ENCODE measurements around the gene SRSF3. TPM values are rescaled to one million over a fixed set of nuclear protein-coding genes. Genes with fewer than 3 reads are reported as not detected.

SRSF3 gene
- polyA plus RNA-seq, 2 of the 4 experiments (the other 2 are of a cell fraction): 629 to 652 TPM

DNA sequence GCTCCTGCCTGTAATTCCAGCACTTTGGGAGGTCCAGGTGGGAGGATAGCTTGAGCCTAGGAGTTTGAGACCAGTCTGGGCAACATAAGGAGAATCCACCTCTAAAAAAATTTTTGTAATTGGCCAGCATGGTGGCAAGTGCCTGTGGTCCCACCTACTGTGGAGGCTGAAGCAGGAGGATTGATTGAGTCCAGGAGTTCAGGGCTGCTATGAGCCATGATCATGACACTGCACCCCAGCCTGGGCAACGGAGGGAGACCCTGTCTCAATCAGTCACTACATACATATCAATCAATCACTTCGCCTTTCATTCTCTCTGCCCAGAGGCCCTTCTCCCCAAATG lies 45.8 kb upstream of the SRSF3 start:
- Histone ChIP-seq H3K27ac (peak overlapping the region in 1 of 2 experiments; percentile 99; a peak in 3 of 6 replicates), H3K4me2 (peak overlapping the region; percentile 56; the same call in 1 of the 3 replicates), H3K9me3 (no peaks in the 10 kb centered on the region), H3K4me1 (peaks cover 27% of the 10 kb centered on the region), H3K4me3 (no peak overlapping the region)
- CTCF ChIA-PET: interaction anchor here (1.1 to 1.3 kb wide), 2 partner anchors 28 to 31 kb away, joined by 3 to 8 read pairs; no protein-coding TSS in a partner anchor
- no peak for ATAC-seq
- no peak for DNase-seq (ENCODE audit: low read depth in 1 of 2, low spot score in 1 of 2)
- WGBS (ENCODE audit: missing lambda C conversion rate): 100% methylated on average over 2 of the region's 2 CpGs
- no peak for TF ChIP-seq FOSB (CRISPR knock-in tag; IDR thresholded peaks at IDR 0.05)
- TF ChIP-seq, protein P1, sequence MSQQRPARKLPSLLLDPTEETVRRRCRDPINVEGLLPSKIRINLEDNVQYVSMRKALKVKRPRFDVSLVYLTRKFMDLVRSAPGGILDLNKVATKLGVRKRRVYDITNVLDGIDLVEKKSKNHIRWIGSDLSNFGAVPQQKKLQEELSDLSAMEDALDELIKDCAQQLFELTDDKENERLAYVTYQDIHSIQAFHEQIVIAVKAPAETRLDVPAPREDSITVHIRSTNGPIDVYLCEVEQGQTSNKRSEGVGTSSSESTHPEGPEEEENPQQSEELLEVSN (IDR thresholded peaks at IDR 0.05; ENCODE audit: borderline replicate concordance, low read depth): no peak
- no peak for TF ChIP-seq RCOR1 (IDR thresholded peaks at IDR 0.05; ENCODE audit: low read depth, low read length)
- no peak for TF ChIP-seq PHF8 (IDR thresholded peaks at IDR 0.05; ENCODE audit: borderline replicate concordance, low read depth)
- TF ChIP-seq RARB (CRISPR knock-in tag; IDR thresholded peaks at IDR 0.05): no peak
- no peak for TF ChIP-seq CBX8 (IDR thresholded peaks at IDR 0.05)
- TF ChIP-seq BCL3 (IDR thresholded peaks at IDR 0.05): no peak
- TF ChIP-seq REST (IDR thresholded peaks at IDR 0.05): no peak
- no peak for FAIRE-seq
- POLR2A ChIA-PET: no interaction called here

- TF ChIP-seq ZC3H11A (IDR thresholded peaks at IDR 0.05): no peak
- TF ChIP-seq HOXB13 (CRISPR knock-in tag; IDR thresholded peaks at IDR 0.05; ENCODE audit: low read depth): no peak
- no peak for TF ChIP-seq FOXS1 (CRISPR knock-in tag; IDR thresholded peaks at IDR 0.05)
- no peak for TF ChIP-seq NFE2L2 (conservative IDR thresholded peaks at IDR 0.05; ENCODE audit: low read length)
- no peak overlapping the region for H3K4me2 ChIP-seq
- H3K4me3 ChIP-seq: no peak overlapping the region
- CTCF ChIA-PET: interaction anchor here (1.1 kb wide), 1 partner anchor 64 kb away, joined by 3 read pairs; no protein-coding TSS in a partner anchor
- POLR2A ChIA-PET: no interaction called here
- H3K4me1 ChIP-seq: peaks cover 11% of the 10 kb centered on the region
- no peak for ATAC-seq
- WGBS (ENCODE audit: missing lambda C conversion rate): 92% methylated on average over 1 of the region's 1 CpG
- no peak for DNase-seq (ENCODE audit: low read depth in 1 of 2, low spot score in 1 of 2)
- no peak overlapping the region for H3K27ac ChIP-seq
- H3K9me3 ChIP-seq: no peaks in the 10 kb centered on the region
- FAIRE-seq: no peak
Measured at GRCh38 chr6:36550473-36551000, 43.6 kb upstream of the SRSF3 start.

DNA sequence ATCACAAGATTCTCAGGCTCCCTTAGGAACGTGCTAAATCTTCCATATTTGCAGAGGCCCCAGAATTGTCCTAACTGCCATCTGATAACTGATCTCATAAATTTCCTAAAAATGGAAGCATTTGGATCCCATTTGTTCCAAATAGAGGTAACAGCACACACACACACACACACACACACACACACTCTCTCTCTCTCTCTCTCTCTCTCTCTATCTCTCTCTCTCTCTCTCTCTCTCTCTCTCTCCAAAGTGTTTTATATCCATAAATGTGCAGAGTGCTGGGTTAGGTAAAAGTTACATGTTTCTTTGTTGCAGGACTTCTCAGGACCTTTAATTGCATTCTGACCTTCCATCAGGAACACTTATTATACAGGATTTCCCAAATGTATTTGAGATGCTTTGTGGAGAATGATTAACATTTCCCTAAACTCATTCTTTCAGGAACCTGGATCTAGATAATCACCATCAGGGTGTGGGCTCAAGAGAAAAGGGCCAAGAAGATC lies 38.4 kb upstream of the SRSF3 start:
- ATAC-seq: no peak
- H3K4me2 ChIP-seq: no peak overlapping the region
- no peak overlapping the region for H3K27ac ChIP-seq
- no peaks in the 10 kb centered on the region for H3K9me3 ChIP-seq
- ChIA-PET POLR2A (no interaction called here), CTCF (no interaction called here)
- DNase-seq (ENCODE audit: low read depth in 1 of 2, low spot score in 1 of 2): no peak
- TF ChIP-seq ZC3H11A (IDR thresholded peaks at IDR 0.05) (no peak), CHD4 (IDR thresholded peaks at IDR 0.05; ENCODE audit: borderline replicate concordance) (no peak), KDM1A (IDR thresholded peaks at IDR 0.05; ENCODE audit: low read depth) (no peak), FOSB (CRISPR knock-in tag; IDR thresholded peaks at IDR 0.05) (no peak), NFE2L2 (conservative IDR thresholded peaks at IDR 0.05; ENCODE audit: low read length) (no peak), EHF (CRISPR knock-in tag; IDR thresholded peaks at IDR 0.05) (no peak), NR3C1 (IDR thresholded peaks at IDR 0.05) (no peak), ATOH8 (CRISPR knock-in tag; IDR thresholded peaks at IDR 0.05; ENCODE audit: low read depth) (no peak)
- peaks cover 15% of the 10 kb centered on the region for H3K4me1 ChIP-seq
- no peak for FAIRE-seq
- 65% methylated on average over 1 of the region's 1 CpG for WGBS (ENCODE audit: missing lambda C conversion rate)
- no peak overlapping the region for H3K4me3 ChIP-seq

All from A549 (cell line).